Activated CD4-positive, alpha-beta T cell treated with anti-CD3 and anti-CD28 coated beads for 36 hours (primary cell): ENCODE measurements around the gene SMG5. TPM values are rescaled to one million over a fixed set of nuclear protein-coding genes. Genes with fewer than 3 reads are reported as not detected.

Source experiments
- ATAC-seq: fragments of 200-7000 bp; cut with Tn5 transposase; one replicate; pipeline ENCODE4 v1.10.0; 2021; ENCODE audit warnings: mild to moderate bottlenecking, moderate library complexity
- CTCF ChIA-PET: fragments of 350-600 bp; sonication (Branson Sonifier 250); formaldehyde crosslinking; loops from one replicate; lab custom pipeline; 2021; ENCODE audit warnings: antibody characterized with exemption; lab: Charles Lee
- POLR2A ChIA-PET: fragments of 350-600 bp; sonication (Branson Sonifier 250); formaldehyde crosslinking; loops from one replicate; lab custom pipeline; 2021; ENCODE audit warnings: antibody characterized with exemption, inconsistent platforms; lab: Charles Lee
- DNase-seq: peaks from one replicate; pipeline ENCODE4 v3.0.0-alpha.2; 2020
- H3K27ac Mint-ChIP-seq: one replicate; pipeline ENCODE4 v1.8.0; 2021; ENCODE audit warnings: mixed read lengths
- H3K27me3 Mint-ChIP-seq: one replicate; pipeline ENCODE4 v1.8.0; 2021; ENCODE audit warnings: mixed read lengths
- H3K36me3 Mint-ChIP-seq: one replicate; pipeline ENCODE4 v1.8.0; 2021; ENCODE audit warnings: low read depth, mixed read lengths
- H3K4me1 Mint-ChIP-seq: one replicate; pipeline ENCODE4 v1.8.0; 2021; ENCODE audit warnings: mixed read lengths
- H3K4me3 Mint-ChIP-seq: one replicate; pipeline ENCODE4 v1.8.0; 2021; ENCODE audit warnings: mild to moderate bottlenecking, moderate library complexity, mixed read lengths
- H3K9me3 Mint-ChIP-seq: one replicate; pipeline ENCODE4 v1.8.0; 2021; ENCODE audit warnings: low read depth, mixed read lengths
- intact Hi-C, 2 experiments: fragments of 100-400 bp; cut with DNase I in 1 of 2; cut with micrococcal nuclease in 1 of 2; formaldehyde crosslinking; loops; one replicate each; pipeline versions ENCODE4 v1.14.2 to v1.15.1; 2022 to 2024; cut with DNase I, micrococcal nuclease
- total RNA-seq, 2 experiments: library from RNA; stranded (reverse); gene quantifications; one replicate each; pipeline ENCODE4 v1.2.3, GENCODE V29; 2021

The SMG5 gene
- total RNA-seq, 2 experiments from 2014 or later = 61.7 to 64.6 TPM

- ATAC-seq (peak; percentile 83), DNase-seq (no peak)
- intact Hi-C loops = no loop called here
- ChIA-PET CTCF (no interaction called here), POLR2A (interaction anchor here (1.1 kb wide), 1 partner anchor 11 kb away, joined by 3 read pairs; no protein-coding TSS in a partner anchor)
- Mint-ChIP-seq H3K4me3 (no peak overlapping the region), H3K27me3 (no peaks in the 10 kb centered on the region), H3K4me1 (peaks cover 9% of the 10 kb centered on the region), H3K36me3 (peaks cover 83% of the 10 kb centered on the region), H3K27ac (no peak overlapping the region), H3K9me3 (no peaks in the 10 kb centered on the region)
These were observed 20.0 kb downstream of the SMG5 start for GRCh38 chr1:156262461-156263287.

DNA sequence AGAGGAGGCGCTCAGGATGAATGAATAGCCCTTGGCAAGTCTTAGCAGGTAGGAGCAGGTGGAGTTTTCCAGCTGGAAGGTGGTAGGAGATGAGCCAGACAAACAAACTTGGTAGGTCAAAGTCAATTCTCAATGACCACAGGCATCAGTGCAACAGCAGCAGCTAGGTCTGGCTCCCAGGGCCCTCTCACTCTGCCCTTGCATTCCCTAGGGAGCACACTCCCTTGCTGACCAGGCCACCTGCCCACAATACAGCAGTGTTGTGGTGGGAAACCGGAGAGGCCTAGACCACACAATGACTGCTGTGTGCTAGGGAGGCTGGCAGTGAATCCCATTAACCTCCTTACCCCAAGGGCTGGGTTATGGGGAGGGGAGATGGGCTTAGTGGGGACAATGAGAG is 21.7 kb downstream of the SMG5 start:
- Mint-ChIP-seq H3K36me3 (peaks cover 78% of the 10 kb centered on the region), H3K4me1 (peaks cover 9% of the 10 kb centered on the region), H3K4me3 (no peak overlapping the region), H3K9me3 (no peaks in the 10 kb centered on the region), H3K27me3 (no peaks in the 10 kb centered on the region), H3K27ac (no peak overlapping the region)
- ChIA-PET POLR2A (no interaction called here), CTCF (interaction anchor here (0.7 to 1.1 kb wide), 2 partner anchors 10 to 38 kb away, joined by 3 to 5 read pairs; partner anchors contain the start of gene VHLL)
- DNase-seq (no peak), ATAC-seq (no peak)
- intact Hi-C loops = loop anchor here in 1 of 2 experiments (2.0 kb wide), 1 partner anchor 18 kb away; the partner anchor contains the start of gene BGLAP

- ChIA-PET CTCF (interaction anchor here (0.7 to 1.3 kb wide), 4 partner anchors 11 to 192 kb away, joined by 3 to 7 read pairs (median 4); no protein-coding TSS in a partner anchor), POLR2A (no interaction called here)
- peaks cover 9% of the 10 kb centered on the region for H3K4me1 Mint-ChIP-seq
- no peaks in the 10 kb centered on the region for H3K9me3 Mint-ChIP-seq
- intact Hi-C loops = loop anchor here in 1 of 2 experiments (2.0 kb wide), 1 partner anchor 17 kb away; the partner anchor contains the start of gene BGLAP
- H3K27ac Mint-ChIP-seq = no peak overlapping the region
- no peak overlapping the region for H3K4me3 Mint-ChIP-seq
- DNase-seq = no peak
- H3K27me3 Mint-ChIP-seq = no peaks in the 10 kb centered on the region
- H3K36me3 Mint-ChIP-seq = peaks cover 69% of the 10 kb centered on the region
- no peak for ATAC-seq
These were observed 22.8 kb downstream of the SMG5 start for GRCh38 chr1:156259805-156260204.

GRCh38 chr1:156258859-156259258 is 23.8 kb downstream of the SMG5 start:
- peaks cover 66% of the 10 kb centered on the region for H3K36me3 Mint-ChIP-seq
- peaks cover 9% of the 10 kb centered on the region for H3K4me1 Mint-ChIP-seq
- no peaks in the 10 kb centered on the region for H3K9me3 Mint-ChIP-seq
- intact Hi-C loops = no loop called here
- DNase-seq = no peak
- H3K4me3 Mint-ChIP-seq = no peak overlapping the region
- CTCF ChIA-PET = interaction anchor here (1.2 kb wide), 1 partner anchor 10 kb away, joined by 3 read pairs; no protein-coding TSS in a partner anchor
- no peaks in the 10 kb centered on the region for H3K27me3 Mint-ChIP-seq
- POLR2A ChIA-PET = interaction anchor here (0.6 kb wide), 1 partner anchor 45 kb away, joined by 3 read pairs; no protein-coding TSS in a partner anchor
- ATAC-seq = no peak
- no peak overlapping the region for H3K27ac Mint-ChIP-seq

DNA sequence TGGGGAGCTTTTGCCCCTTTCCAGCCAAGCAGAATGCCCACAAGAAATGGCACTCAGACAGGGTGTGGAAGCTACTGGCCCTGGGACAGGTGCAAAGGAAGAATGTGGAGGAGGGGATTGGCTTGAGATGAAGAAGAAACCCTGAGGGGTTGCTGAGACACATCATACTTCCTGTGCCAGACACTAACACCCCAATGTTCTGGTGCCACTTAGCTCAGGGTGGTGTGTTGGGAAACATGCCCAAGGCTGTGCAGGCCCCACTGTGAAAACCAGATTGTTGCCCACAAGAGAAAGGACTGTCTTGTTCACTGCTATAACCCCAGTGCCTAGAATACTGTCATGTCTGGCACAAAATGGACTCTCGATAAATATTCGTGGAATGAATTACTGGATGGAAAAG is 24.9 kb downstream of the SMG5 start:
- intact Hi-C loops = no loop called here
- no peak for DNase-seq
- H3K27me3 Mint-ChIP-seq = no peaks in the 10 kb centered on the region
- POLR2A ChIA-PET = no interaction called here
- H3K4me1 Mint-ChIP-seq = peaks cover 2% of the 10 kb centered on the region
- CTCF ChIA-PET = no interaction called here
- no peak for ATAC-seq
- no peak overlapping the region for H3K27ac Mint-ChIP-seq
- H3K4me3 Mint-ChIP-seq = no peak overlapping the region
- H3K9me3 Mint-ChIP-seq = no peaks in the 10 kb centered on the region
- H3K36me3 Mint-ChIP-seq = peaks cover 66% of the 10 kb centered on the region

GRCh38 chr1:156253634-156254033 is 29.0 kb downstream of the SMG5 start:
- Mint-ChIP-seq H3K4me1 (no peaks in the 10 kb centered on the region), H3K27me3 (no peaks in the 10 kb centered on the region), H3K36me3 (peaks cover 47% of the 10 kb centered on the region), H3K27ac (peak overlapping the region; percentile 37), H3K9me3 (no peaks in the 10 kb centered on the region), H3K4me3 (no peak overlapping the region)
- CTCF ChIA-PET = interaction anchor here (1.0 kb wide), 1 partner anchor 20 kb away, joined by 4 read pairs; no protein-coding TSS in a partner anchor
- ATAC-seq = no peak
- intact Hi-C loops = no loop called here
- POLR2A ChIA-PET = no interaction called here
- no peak for DNase-seq

DNA sequence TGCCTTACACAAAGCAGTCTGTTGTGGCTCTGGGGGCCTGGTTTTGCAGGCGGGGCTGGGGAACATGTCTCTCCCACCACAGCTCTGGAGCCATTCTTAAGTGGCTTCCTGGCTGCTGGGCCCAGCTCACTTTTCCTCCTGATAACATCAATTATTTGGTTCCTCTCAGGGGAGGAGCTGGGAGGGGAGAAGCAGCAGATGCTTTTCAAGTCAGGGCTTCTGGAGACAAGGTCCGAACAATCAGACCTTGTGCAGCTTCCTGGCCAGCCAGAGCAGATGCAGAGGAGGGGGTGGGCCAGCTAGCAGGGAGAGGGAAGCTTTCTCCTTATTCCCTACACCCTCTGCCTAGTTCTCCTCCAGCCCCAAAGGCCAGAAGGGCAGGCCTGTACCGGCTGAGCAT is 31.1 kb downstream of the SMG5 start:
- CTCF ChIA-PET = no interaction called here
- Mint-ChIP-seq H3K4me3 (no peak overlapping the region), H3K4me1 (no peaks in the 10 kb centered on the region), H3K9me3 (no peaks in the 10 kb centered on the region), H3K27ac (no peak overlapping the region), H3K36me3 (peaks cover 32% of the 10 kb centered on the region), H3K27me3 (no peaks in the 10 kb centered on the region)
- no peak for ATAC-seq
- no peak for DNase-seq
- POLR2A ChIA-PET = no interaction called here
- intact Hi-C loops = no loop called here

DNA sequence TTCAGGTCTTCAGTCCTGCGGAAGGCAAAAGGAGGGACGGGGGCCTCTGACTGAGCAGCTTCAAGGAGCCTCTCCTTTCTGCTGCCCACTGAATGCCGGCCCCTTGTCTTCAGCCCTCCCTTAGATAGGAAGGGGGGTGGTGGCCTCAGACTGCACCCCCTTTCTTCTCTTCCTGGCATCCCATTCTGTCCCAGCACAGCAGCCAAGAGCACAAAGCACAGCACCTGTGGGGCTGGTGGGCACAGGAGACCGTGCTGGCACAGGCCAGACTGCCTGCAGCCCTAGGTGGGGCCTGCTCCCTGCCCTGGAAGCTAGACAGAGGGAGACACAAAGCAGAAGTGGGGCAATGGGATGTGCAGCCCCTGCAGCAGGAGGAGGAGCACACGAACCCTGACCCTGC is 33.0 kb downstream of the SMG5 start:
- no peak for DNase-seq
- no peak overlapping the region for H3K4me3 Mint-ChIP-seq
- H3K27ac Mint-ChIP-seq = no peak overlapping the region
- ChIA-PET CTCF (interaction anchor here (1.2 kb wide), 1 partner anchor 10 kb away, joined by 3 read pairs; no protein-coding TSS in a partner anchor), POLR2A (no interaction called here)
- intact Hi-C loops = no loop called here
- ATAC-seq = no peak
- no peaks in the 10 kb centered on the region for H3K9me3 Mint-ChIP-seq
- H3K4me1 Mint-ChIP-seq = peaks cover 11% of the 10 kb centered on the region
- H3K36me3 Mint-ChIP-seq = peaks cover 28% of the 10 kb centered on the region
- H3K27me3 Mint-ChIP-seq = peaks cover 4% of the 10 kb centered on the region

DNA sequence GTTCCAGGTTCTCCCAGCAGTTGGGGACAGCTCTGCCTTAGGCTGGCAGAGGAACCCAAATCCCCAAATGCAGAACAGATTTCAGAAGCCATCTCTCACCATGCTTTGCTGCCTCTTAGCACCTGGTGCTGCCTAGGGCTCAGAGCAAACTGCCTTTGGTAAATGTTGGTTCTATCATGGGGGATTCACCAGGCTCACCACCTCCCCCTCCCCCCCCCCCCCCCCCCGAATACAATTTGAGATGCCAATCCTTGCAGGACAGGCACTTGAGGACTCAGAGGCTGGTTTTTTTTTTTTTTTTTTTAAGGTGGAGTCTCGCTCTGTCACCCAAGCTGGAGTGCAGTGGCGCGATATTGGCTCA is 34.3 kb downstream of the SMG5 start:
- ChIA-PET CTCF (interaction anchor here (0.6 to 1.0 kb wide), 2 partner anchors 102 to 104 kb away, joined by 3 read pairs; no protein-coding TSS in a partner anchor), POLR2A (interaction anchor here (1.7 kb wide), 1 partner anchor 10 kb away, joined by 3 read pairs; no protein-coding TSS in a partner anchor)
- Mint-ChIP-seq H3K27me3 (peaks cover 4% of the 10 kb centered on the region), H3K4me1 (peaks cover 11% of the 10 kb centered on the region), H3K9me3 (no peaks in the 10 kb centered on the region), H3K36me3 (peaks cover 20% of the 10 kb centered on the region), H3K27ac (no peak overlapping the region), H3K4me3 (no peak overlapping the region)
- intact Hi-C loops = no loop called here
- ATAC-seq (no peak), DNase-seq (no peak)

DNA sequence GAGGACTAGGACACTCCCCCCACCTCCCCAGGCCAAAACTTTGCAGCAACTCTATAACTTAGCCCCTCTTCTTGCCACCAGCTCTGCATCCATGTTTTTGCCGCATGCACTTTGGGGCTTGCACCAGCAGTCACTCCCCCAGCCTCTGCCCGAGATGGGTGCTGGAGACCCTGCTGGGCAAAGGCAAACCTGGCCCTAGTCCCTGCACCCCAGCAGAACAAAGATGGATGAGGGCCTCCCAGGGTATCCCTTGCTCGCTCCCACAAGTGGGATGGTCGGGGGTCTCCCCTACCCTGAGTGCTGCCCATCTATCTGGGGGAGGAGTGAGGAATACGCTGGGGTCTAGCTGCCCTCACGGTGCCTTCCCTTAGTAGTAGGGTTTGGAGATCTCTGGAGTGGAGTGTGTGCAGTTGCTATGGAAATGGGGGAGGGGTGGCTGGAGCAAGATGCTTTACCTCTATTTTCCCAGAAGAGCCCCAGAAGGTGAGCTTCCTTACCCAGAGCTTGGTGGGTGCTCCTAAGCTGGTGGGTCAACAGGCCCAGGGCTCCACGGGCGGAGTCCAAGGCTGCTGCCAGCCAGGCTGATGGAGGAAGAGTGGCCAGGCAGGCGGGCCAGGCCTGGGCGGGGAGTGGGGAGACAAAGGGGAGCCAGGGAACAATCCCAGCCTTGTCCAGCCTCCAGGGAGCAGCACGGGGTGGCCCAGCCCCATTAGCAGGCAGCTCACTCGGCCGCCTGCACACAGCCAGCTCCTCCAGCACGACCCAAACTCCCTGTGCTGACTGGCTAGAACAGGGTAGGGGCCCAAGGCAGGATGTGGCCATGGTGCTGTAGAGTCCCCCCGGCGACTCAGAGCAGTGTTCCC is 34.9 kb downstream of the SMG5 start, which contains the start of gene PAQR6:
Gene PAQR6, minus strand, starts transcription at position 597 of the 863 bp plus-strand sequence. CDS start 1,325 bp downstream, outside the sequence.
- no peak within 1 kb of the TSS for H3K27ac Mint-ChIP-seq
- DNase-seq = no peak
- peaks cover 4% of the 10 kb centered on the region for H3K27me3 Mint-ChIP-seq
- H3K36me3 Mint-ChIP-seq = peaks cover 14% of the 10 kb centered on the region
- H3K9me3 Mint-ChIP-seq = no peaks in the 10 kb centered on the region
- no peak for ATAC-seq
- H3K4me1 Mint-ChIP-seq = peaks cover 11% of the 10 kb centered on the region
- intact Hi-C loops = no loop called here
- ChIA-PET CTCF (interaction anchor here (0.6 to 1.0 kb wide), 2 partner anchors 101 to 103 kb away, joined by 3 read pairs; no protein-coding TSS in a partner anchor), POLR2A (interaction anchor here (1.7 kb wide), 1 partner anchor 10 kb away, joined by 3 read pairs; no protein-coding TSS in a partner anchor)
- no peak within 1 kb of the TSS for H3K4me3 Mint-ChIP-seq
